Choroid plexus epithelial cell (primary cell): ENCODE results near the gene PROCA1.

Experiments
- DNase-seq: peaks from one replicate; pipeline ENCODE4 v3.0.0-alpha.2; 2010; ENCODE audit warnings: low read depth
- H3K4me3 ChIP-seq: 2 replicates; pipeline ENCODE4 v1.5.1; 2011; ENCODE audit warnings: low read depth, mild to moderate bottlenecking, control low read depth, low read length, moderate library complexity
- TF ChIP-seq, protein P1 (sequence below): conservative IDR thresholded peaks from 2 replicates; pipeline ENCODE4 v1.5.1; 2011; ENCODE audit warnings: low read depth, mild to moderate bottlenecking, control low read depth, inconsistent platforms, low read length, moderate library complexity

The PROCA1 gene

DNA sequence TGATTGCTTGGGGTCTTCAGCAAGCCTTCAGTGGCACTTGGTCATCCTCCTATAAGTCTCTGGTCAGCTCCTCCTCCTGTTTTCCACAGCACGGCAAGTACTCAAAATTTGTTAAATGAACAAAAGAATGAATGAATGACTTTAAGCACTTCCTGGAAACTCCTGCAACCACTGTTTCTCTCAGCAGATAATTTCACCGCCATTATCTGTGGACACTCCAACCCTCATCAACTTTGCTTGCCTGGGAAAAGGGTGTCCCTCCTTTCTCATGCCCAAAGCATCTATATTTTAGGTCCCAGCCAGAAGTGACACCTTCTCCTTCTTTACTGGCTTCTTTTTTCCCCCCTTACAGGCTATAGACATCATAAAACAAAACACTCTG, 4.4 kb downstream of the PROCA1 start:
- TF ChIP-seq, protein P1, sequence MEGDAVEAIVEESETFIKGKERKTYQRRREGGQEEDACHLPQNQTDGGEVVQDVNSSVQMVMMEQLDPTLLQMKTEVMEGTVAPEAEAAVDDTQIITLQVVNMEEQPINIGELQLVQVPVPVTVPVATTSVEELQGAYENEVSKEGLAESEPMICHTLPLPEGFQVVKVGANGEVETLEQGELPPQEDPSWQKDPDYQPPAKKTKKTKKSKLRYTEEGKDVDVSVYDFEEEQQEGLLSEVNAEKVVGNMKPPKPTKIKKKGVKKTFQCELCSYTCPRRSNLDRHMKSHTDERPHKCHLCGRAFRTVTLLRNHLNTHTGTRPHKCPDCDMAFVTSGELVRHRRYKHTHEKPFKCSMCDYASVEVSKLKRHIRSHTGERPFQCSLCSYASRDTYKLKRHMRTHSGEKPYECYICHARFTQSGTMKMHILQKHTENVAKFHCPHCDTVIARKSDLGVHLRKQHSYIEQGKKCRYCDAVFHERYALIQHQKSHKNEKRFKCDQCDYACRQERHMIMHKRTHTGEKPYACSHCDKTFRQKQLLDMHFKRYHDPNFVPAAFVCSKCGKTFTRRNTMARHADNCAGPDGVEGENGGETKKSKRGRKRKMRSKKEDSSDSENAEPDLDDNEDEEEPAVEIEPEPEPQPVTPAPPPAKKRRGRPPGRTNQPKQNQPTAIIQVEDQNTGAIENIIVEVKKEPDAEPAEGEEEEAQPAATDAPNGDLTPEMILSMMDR: no peak
- no peak for DNase-seq
- H3K4me3 ChIP-seq: no peak overlapping the region

DNA sequence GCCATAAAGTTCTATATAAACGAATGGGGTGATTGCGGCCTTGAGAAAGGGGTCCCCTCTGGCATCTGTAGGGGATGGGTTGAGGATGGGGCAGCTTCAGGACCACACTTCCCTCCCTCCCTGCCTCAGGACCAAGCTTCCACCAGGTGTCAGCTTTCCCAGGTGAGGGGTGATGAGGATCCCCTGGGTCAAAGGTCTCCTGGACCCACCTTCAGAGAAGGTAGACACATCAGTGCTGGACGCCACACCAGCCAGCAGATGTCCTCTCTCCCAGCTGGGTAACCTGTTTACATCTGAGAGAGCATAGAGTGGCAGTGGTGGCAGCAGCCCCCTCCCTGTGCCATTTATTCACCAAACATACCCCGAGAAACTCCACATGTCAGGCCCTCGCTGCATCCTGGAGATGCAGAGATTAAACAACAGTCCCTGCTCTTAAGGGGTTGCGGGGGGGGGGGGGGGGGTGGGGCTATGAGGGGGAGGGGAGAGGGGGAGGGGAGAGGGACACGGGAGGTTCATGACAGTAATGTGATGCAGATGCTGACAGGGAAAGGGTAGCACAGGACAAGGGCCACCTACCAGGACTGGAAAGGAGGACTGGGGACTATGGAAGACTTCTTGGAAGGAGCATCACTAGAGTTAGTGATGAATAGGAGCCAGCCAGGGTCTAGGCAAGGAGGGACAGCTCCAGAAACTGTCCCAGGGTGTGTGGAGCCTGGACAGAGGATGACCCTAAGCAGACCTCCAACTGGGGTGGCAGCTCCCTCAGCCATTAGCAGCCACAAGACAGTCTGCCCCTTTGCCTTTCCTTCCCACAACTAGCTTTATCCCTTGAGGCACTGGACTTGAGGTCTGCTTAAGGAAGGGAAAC, 5.0 kb downstream of the PROCA1 start:
- DNase-seq: no peak
- no peak overlapping the region for H3K4me3 ChIP-seq
- TF ChIP-seq, protein P1: no peak

DNA sequence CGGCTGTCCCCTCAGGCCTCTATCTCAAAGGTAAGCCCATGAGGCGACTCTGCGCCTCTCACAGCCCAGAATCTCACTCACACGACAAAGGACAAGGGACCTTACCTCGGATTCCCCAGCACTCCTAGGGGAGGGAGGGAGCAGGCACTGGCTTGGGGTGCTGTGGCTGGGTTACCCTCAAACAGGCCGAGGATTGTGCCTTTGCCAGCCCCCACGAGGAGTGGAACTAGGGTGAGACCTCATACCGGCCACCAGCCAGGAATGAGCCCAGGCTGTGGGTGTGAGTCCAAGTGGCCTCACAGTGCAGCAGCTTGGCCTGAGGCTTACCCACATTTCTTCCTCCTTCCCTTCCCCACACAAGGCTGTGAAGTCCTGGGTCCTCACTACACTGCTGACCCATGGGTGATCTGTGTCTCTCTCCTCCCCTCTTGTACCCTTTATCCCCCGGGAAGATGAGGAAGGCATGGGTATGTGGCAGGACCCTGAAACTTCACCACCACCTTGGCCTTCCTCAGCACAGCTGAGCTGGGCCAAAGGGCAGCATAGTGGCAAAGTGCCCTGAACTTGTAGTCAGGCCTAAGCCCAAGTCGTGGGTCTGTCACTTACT, 5.9 kb downstream of the PROCA1 start:
- DNase-seq: no peak
- TF ChIP-seq, protein P1: no peak
- H3K4me3 ChIP-seq: no peak overlapping the region

DNA sequence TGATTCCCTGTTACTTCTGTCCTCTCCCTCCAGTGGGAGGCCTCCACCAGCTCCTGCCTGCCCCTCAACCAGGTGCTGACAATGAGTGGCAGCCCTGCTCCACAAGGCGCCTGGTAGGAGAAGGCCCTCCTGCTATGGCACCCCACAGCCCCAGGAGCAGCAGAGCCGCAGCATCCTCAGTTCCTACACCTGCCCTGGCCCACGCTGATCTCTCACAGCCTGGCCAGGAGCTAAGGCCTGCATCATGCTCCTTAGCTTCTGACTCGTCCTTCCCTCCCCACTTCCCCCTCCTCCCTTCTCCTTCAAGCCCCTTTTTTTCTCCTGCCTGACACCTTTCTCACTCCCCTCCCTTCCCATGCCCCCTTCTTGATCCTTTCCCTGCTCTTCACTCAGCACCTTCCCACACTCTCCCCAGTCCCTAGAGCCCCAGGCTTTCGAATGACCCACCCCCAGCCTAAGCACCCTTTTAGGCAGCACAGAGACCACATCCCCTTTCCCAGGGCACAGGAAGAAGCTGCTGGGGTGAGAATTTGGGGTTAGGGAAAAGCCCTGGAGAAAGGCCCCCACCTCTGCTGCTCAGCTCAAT, 6.5 kb downstream of the PROCA1 start:
- H3K4me3 ChIP-seq: no peak overlapping the region
- no peak for DNase-seq
- TF ChIP-seq, protein P1: no peak

DNA sequence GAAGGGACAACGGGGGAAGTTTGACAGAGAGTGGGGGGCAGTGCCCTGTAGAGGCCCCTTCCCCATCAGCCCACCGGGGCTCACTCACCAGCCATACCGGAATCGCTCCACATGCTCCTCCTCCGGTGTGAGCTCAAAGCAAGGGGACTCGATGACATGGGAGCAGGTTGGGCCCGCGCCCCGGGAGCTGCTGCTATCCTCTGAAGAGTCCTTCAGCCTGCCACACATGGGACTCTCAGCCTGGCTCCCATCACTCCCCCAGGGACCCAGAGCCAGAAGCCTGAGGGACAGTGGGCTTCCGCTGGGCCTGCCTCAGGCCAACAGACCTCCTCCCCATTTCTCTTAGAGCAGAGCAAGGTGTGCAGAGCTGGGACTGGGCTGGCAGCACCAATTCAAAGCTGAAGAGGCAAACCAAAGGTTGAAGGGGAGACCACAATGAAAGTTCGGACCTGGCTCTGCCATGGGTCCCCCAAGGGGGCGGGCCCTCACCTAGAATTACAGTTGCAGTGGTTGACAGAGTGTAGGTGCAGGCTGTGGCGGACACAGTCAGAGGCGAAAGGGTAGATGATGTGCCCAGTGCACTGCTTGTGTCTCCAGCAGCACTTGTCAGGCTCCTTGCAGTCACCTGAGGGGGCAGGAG, 7.3 kb downstream of the PROCA1 start:
- H3K4me3 ChIP-seq: no peak overlapping the region
- no peak for DNase-seq
- TF ChIP-seq, protein P1: no peak

DNA sequence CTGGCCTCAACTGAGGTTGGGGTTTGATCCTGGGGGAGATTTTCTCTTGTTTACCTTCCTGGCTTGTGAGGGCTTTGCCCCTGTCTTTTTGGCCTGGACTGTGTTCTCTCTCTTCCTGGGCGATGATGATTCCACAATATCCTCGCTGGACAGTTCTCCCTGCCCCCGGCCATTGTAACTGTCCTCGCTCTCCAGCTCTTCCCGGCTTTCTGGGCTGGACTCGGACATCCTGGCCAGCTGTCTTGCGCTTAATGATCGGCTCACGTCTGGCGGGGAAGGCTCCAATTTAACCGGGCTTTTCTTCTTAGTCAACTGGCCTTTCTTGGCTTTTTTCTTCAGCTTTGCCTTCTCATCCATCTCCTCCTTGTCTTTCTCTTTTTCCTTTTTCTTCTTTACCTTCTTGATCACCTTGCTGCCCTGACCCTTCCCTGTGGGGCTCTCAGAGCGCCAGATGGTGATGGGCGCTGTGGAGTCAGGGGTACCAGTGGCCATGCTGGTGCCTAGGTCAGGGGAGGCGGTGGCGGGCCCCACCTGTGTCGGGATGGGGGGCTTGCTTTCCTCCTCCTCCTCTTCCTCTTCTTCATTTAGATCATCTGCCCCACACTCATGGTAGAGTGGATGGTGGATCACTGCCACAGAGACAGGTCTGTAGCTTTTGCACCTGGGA, 8.0 kb downstream of the PROCA1 start:
- no peak overlapping the region for H3K4me3 ChIP-seq
- TF ChIP-seq, protein P1: no peak
- no peak for DNase-seq
